Renal pelvis (tissue), 4 donors: Measurements from ENCODE around the gene CACNA1C. TPM values are rescaled to one million over a fixed set of nuclear protein-coding genes. Genes with fewer than 3 reads are reported as not detected.
"Not testable (repeated sequence)": the region's sequence is repeated elsewhere in the genome, so short reads cannot be mapped to it uniquely, and the experiment has no call there.

Experiments used
- DNase-seq: peaks from one replicate; pipeline ENCODE4 v3.0.0-alpha.2; 2013
- polyA plus RNA-seq, 3 donors: library from polyadenylated mRNA; unstranded; fragments of 120-200 nt; gene quantifications; one replicate each; pipeline ENCODE4 v1.2.1, GENCODE V29; 2013; ENCODE audit not compliant: insufficient read length in 3 of 3

CACNA1C gene
- polyA plus RNA-seq, 3 donors = 7.1 to 12.2 (median 10.0) TPM

DNA sequence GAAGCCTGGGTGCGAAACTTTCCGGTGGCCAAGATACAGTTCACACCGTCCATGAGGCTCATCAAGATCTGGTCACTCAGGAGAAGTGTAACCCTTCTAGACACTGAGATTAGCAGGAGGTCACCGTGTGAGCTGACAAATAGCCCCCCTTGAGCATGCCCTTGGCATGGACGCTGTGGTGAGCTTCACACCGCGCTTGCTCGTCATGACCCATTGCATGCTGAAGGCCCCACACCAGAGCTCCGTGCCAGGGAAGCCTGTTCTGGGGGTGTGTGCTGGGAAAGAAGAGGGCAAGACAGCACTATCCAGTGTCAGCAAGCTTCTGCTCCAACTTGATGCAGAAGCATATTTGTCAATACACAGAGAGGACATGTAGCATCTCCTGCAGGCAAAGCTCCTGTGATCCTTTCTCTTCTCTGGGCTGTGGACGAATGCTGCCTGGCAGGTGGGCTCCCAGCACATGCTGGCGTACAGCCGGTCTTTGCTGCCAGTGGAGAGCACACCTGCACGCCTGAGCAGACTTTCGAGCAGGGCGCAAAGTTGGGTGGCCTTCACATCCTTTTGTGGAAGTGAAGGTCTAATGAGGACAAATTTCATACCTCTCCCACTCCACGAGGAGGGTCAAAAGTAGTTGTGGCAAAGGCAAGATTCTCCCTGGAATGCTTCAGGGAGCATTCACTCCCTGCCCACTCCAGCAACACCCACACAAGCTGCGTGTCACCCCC lies 615.1 kb downstream of the CACNA1C start:
- DNase-seq = no peak

DNA sequence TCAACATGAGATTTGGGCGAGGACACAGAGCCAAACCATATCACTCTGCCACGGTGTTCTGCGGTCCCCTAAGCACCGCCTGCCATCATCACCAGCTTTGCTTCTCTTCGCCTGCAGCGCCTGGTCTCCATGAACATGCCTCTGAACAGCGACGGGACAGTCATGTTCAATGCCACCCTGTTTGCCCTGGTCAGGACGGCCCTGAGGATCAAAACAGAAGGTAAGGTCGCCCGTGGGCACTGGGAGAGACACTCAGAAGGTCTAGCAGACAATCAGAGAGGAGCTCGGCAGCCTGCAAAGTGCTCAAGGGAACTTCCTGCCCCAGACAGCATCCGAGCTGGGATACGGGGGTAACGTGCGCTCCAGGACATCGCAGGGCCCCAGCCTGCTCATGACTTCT lies 616.0 kb downstream of the CACNA1C start:
- DNase-seq = no peak

DNA sequence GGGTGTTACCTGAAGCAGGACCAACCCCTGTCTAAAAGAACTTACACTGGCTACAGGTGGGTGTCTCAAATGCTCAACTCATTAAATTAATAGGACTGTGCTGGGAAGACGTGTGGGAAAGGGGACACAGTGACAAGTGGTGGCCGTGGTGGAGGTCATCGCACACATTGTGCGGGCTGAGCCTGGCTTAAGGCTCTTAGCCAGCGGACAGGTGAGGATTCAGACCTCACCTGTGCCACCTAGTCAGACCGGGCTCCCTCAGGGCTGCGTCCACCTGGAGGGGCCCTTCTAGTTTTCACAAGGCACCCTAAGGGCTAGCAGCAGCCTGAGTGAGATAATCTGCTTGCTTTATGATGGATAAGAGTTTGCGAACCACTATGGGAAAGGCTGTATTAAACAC lies 616.8 kb downstream of the CACNA1C start:
- DNase-seq = no peak

DNA sequence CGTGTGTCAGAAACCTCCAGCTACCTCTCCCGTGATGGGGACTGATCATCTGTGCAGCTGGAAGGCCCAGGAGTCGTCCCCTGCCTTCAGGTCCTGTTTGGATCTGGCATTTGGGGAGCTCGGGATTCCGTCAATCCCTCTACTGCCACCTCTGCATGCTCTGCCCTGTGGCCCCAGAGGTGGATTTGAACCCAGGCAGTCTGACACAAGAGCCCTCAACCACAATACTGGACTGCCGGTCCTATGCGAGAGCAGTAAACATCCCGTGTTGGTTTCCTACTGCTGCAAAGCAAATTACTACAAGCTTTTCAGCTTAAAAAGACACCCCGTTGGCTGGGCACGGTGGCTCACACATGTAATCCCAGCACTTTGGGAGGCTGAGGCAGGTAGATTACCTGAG lies 620.1 kb downstream of the CACNA1C start:
- no peak for DNase-seq

DNA sequence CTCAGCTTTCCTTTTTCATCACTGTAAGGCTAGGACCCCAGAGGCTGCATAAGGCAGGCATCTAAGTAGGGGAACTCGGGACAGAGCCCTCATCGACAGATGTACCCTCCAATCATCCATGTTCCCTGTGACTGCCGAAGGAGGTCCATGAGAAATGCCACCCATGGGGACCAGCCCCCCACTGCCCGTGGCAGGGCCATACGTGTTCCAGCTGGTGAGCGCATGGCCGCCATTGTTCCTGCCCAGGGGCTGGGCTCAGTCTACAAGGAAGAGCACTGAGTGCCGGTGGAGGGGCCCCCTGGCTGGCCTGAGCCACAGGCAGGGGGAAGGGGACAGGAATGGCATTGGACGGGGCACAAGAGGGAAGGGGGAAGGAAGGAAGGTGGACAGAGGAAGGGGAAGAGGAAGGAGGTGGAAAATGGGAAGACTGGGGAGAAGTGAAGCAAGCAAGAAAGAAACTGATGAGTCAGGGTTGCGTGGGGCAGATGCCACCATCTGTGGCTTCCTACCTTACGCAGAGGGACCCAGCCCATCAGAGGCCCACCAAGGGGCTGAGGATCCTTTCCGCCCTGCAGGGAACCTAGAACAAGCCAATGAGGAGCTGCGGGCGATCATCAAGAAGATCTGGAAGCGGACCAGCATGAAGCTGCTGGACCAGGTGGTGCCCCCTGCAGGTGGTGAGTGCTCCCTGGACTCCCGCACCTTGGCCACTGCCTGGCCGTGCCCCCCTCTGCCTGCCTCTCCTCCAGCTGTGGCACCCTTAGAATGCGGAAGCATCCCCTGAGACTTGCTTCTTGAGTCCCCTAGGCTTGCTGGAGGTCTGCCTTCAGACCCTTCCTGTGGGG lies 621.4 kb downstream of the CACNA1C start:
- DNase-seq = no peak

DNA sequence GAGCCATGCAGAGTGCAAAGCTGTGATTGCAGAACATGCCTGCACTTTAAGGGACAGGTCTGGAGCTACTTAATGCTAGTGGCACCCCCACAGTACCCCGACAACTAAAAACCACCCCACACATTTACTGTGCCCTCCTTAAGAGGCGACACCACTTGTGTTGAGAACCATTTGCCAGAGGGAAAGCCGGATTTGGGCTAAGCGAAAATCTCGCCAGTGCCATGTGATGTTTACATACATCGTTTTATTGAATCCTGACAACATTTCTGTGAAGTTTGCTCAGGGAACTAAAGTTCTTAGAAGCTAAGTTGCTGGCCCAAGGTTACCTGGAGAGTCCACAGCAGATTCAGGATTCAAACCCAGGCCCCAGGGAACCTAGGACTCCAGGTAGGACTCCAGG lies 623.0 kb downstream of the CACNA1C start:
- DNase-seq = no peak

DNA sequence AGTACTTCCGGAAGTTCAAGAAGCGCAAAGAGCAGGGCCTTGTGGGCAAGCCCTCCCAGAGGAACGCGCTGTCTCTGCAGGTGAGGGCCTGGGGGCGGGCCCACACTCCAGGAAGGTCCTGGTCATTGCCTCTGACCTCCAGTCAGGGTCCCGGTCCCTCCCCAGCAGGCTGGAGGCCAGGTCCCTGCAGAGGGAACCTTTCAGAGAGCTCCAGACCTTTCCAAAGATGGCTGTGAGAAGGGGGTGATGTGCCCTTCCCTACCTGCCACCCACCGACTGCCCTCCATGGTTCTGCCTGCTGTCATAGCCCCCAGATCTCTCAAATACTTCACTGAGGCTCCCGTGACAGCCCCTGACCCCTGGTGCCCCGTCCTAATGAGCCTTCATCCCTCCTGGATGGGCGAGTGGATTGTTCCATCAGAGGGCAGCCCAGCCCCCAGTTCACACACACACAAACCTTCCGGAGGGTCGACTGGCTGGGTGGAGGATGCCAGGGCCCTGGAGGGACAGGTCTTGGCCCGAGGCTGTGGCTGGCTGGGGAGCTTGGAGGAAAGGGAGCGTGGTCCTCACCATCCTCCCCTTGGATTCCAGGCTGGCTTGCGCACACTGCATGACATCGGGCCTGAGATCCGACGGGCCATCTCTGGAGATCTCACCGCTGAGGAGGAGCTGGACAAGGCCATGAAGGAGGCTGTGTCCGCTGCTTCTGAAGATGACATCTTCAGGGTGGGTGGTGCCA lies 624.5 kb downstream of the CACNA1C start:
- DNase-seq = no peak

DNA sequence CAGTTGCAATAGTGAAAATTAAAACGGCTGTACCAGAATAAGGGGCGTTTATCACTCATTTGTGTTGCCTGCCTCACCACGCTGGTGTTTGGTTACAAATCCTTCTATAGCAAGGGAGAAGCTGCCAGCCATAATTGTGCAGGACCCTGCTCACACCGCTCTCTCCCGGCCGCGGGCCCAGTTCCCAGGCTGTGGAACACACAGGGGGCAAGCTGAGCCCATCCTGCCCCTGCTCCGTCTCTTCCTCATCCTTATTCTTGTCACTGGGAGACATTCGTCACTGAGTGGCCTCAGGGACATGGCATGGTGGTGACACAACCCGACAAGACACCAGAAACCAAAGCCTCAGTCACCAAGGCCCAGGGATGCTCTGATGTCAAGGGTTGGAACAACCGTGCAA lies 625.6 kb downstream of the CACNA1C start:
- DNase-seq = peak; percentile 7

DNA sequence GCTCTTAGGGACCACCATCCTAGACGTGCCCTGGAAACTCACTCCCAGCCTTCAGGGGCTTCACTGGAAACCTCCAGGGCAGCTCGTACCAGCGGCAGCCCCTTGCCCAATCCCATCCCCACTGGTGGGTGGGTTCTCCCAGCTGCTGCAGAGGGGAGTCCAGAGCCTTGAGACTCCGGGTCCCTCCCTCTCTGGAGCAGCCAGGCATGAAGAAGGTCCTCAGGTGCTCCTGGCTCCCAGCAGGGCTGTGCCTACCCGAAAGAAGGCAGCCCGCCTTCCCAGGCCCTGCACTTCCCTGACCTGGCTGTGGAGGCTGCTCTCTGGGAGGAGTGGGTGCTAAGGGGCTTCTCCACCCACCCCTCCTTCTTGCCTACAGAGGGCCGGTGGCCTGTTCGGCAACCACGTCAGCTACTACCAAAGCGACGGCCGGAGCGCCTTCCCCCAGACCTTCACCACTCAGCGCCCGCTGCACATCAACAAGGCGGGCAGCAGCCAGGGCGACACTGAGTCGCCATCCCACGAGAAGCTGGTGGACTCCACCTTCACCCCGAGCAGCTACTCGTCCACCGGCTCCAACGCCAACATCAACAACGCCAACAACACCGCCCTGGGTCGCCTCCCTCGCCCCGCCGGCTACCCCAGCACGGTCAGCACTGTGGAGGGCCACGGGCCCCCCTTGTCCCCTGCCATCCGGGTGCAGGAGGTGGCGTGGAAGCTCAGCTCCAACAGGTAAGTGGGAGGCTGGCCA lies 626.5 kb downstream of the CACNA1C start:
- no peak for DNase-seq

DNA sequence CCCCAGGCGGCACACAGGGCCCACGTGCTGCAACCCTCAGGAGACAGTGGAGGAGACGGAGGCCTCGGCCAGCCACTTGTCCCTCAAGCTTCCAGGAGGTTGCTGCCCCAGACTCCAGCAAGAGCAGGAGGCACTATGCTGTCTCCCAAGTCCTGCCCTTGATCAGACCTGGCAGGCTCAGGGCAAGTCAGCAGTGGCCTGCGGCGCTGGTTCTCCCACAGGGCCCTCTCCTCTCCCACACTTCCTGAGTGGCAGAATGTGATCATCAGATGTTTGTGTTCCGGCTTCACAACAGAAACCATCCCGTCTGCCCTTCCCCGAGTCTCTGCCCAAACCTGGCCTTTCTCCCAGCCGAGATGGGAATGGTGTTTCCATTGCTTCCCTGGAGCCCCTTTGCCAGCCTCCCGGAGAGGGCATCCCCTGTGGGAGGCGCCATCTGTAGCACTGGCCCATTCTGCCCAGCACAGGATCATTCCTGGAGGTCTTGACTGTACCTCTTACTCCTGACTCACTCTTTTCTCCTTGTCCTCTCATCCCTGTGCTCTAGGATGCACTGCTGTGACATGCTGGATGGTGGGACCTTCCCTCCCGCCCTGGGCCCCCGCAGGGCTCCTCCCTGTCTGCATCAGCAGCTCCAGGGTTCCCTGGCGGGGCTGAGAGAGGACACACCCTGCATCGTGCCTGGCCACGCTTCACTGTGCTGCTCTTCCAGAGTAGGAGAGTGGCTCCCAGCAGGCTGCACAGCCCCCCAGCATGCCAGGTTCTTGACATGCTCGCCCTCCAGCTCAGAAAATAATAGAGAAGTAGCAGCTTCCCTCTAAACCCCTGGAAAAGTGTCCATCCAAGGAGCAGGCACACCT lies 627.3 kb downstream of the CACNA1C start:
- DNase-seq = no peak

DNA sequence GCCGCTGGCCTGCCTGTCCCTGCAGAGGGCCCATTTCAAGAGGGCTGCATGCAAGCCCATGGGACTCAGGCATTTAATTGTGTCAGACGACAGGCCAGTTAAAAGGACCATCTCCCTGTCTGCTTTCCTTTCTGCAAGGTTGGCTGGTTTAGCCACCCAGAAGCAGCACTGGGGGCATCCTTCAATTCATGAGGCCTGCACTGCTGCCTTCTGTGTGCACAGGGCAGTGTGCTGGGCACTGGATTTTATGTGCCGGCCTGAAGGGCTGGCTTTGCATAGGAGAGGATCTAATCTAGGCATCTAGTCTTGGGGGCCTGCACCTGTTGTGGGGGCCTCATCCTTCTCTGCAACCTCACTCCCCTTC lies 627.9 kb downstream of the CACNA1C start:
- no peak for DNase-seq

DNA sequence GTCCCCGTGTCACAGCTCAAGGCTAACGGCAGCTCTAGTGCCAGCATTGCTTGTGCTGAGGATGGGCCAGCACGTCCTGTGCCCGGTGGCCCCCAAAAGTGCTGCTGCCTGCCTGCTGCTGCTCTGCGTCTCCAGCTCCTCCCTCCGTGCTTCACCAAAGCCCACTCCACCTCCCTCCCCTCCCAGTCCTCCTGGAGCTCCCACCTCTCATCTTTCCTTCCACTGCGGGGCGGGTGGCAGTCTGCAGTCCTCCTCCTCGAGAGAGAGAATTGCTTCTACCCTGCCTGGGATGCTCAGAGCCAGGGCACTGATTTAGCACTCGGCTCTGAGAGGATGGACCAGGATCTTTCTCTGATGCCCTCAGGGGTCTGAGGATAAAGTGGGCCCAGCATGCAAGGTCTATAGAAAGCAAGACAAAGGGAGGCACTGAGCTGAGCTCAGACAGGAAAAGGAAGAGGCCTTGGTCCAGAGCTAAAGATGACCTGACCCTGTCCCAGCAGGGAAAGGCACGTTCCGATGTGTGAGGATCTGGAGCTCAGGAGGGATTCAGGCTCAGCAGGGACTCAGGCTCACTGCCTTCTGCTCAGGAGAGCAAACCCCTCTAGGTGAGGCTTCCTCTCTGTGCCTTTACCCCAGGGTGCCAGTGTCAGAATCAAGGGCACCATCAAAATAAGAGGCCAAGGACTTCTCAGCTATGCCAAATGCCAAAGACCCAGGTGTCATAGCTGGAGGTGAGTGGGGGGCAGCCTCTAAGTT lies 628.8 kb downstream of the CACNA1C start:
- DNase-seq = no peak

DNA sequence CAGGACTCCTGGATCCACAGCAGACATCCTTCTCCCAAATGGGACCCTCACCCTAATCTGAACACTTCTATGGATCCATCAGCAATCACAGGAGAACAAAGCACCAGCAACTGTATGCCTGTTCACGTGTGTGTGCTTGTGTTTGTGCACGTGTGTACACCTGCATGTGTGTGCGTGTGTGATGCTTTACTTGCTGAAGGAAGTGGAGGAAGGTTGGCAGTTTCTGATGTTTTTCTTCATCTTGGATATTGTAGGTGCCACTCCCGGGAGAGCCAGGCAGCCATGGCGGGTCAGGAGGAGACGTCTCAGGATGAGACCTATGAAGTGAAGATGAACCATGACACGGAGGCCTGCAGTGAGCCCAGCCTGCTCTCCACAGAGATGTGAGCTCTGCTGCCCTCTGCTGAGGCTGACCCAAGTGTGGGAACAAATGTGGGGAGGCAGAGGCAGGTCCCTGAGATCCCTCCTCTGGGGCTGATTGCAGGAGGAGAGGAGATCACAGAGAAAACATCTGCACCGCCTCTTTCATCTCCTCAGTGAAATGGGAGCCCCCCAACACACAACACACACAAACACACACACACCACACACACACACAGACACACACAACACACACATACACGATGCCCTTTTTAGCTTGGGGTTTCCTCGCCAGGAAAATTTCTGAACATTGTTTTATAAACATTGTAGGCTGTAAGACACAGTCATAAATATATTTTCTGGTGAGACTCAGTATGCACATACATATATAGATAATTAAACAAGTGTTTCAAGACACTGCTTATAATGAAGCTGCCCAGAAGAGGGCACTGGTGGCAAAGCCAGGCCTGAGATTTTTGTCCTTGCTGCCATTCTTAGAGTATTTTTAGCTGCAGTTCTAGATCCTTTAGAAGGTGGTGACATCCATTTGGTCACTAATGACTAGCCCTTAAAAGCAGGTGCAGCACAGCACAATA lies 629.8 kb downstream of the CACNA1C start:
- DNase-seq = peak; percentile 57

DNA sequence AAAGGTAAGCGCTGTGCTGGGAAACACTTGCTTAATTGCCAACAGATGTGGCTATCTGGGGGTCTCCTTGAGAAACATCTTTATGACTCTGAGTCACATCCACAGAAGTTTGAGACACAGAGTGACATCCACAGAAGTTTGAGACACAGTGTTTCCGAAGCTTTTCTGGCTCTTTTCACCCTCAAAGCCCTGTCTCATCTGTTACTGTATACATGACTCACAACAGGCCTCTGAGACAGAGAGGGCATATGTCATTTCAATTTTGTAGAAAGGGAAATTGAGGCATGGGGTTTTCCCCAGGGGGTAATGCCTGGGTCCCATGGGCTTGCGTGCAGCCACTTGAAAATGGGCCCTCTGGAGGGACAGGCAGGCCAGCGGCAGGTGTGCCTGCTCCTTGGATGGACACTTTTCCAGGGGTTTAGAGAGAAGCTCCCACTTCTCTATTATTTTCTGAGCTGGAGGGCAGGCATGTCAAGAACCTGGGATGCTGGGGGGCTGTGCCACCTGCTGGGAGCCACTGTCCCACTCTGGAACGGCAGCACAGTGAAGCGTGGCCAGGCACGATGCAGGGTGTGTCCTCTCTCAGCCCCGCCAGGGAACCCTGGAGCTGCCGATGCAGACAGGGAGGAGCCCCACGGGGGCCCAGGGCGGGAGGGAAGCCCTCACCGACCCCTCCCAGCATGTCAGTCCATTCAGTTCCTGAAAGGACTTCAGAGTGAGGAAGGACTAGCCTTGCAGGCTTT lies 630.7 kb downstream of the CACNA1C start:
- no peak for DNase-seq

DNA sequence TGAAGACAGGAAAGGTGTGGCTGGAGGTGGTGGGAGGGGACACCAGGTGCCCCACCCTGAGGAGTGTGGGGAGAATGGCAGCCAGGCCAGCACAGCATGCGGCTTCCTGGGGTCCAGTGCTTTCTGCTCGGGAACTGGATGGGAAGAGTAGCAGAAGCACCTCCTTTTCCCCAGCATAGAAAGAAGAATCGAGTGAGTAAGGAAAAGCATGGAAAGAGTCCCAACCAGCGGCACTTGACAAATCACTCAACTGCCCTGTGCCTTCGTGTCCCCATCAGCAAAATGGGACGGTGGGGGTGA lies 631.2 kb downstream of the CACNA1C start:
- DNase-seq = not testable (repeated sequence)

DNA sequence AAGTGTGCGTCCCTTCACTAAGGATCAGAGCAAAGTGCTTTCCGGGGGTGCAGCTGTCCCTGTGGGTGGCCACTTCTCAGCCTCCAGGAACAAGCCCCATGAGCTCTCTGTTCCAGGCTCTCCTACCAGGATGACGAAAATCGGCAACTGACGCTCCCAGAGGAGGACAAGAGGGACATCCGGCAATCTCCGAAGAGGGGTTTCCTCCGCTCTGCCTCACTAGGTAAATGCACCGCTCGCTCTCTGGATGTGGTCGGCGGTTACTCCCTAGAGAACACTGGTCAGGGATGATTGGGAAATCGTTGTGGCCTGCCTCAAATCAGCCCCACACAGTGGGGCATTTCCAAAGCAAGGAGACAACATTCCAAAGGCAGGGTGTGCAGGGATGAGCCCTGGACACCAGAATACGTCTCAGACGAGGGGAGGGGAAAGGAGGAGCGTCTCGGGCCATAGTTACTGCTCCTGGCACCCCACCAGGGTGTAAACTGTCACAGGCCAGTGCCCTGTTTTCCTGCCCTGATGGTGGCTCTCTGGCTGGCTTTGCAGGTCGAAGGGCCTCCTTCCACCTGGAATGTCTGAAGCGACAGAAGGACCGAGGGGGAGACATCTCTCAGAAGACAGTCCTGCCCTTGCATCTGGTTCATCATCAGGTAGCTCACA lies 633.0 kb downstream of the CACNA1C start:
- not testable (repeated sequence) for DNase-seq

DNA sequence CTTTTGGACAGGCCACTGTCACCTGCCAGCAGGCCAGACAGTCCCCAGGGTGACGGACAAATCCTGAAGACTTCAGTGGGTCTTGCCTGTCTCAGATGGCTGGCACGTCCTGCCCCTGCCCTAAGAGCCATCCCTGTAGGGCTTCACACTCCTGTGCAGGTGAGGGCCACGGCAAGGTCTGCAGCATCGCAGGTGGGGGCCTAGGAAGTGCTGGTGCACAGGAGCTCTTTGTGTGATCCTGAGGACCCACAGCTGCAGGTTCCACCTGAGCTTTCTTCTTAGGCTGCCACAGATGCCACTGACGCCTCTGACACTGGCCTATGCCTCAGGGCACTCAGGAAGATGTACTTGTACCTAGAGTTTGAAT lies 633.5 kb downstream of the CACNA1C start:
- DNase-seq = no peak

DNA sequence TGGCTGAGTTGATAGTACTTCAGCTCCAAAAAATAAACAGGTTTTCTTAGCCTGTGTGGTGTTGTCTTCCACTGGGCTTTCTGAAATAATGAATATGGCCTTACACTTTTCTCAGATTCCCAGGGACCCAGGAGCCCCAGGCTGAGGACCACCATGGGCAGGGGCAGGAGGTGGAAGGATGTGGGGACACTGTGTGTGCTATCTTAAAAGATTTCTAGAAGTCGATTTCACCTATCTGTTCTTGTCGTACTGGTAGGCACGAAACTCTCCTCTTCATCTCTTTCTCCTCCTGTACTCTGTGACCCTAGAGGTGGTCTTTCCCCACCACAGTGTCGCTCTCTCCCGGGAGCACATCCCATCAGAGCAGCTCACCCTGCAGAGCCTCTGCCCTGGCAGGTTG lies 634.3 kb downstream of the CACNA1C start:
- no peak for DNase-seq
